ENCODE measurements around the gene TYRO3. TPM values are rescaled to one million over a fixed set of nuclear protein-coding genes. Genes with fewer than 3 reads are reported as not detected.

The TYRO3 gene
- total RNA-seq, 4 donors from 2014 or later, result 2.8 to 16.2 (median 6.8) TPM

- DNase-seq, result no peak
- H3K27ac ChIP-seq, result no peak overlapping the region
- no peak overlapping the region for H3K4me3 ChIP-seq
- H3K4me1 ChIP-seq, result no peaks in the 10 kb centered on the region
- no peaks in the 10 kb centered on the region for H3K27me3 ChIP-seq
- TF ChIP-seq POLR2A (IDR thresholded peaks at IDR 0.05), result no peak
- TF ChIP-seq, protein P1, sequence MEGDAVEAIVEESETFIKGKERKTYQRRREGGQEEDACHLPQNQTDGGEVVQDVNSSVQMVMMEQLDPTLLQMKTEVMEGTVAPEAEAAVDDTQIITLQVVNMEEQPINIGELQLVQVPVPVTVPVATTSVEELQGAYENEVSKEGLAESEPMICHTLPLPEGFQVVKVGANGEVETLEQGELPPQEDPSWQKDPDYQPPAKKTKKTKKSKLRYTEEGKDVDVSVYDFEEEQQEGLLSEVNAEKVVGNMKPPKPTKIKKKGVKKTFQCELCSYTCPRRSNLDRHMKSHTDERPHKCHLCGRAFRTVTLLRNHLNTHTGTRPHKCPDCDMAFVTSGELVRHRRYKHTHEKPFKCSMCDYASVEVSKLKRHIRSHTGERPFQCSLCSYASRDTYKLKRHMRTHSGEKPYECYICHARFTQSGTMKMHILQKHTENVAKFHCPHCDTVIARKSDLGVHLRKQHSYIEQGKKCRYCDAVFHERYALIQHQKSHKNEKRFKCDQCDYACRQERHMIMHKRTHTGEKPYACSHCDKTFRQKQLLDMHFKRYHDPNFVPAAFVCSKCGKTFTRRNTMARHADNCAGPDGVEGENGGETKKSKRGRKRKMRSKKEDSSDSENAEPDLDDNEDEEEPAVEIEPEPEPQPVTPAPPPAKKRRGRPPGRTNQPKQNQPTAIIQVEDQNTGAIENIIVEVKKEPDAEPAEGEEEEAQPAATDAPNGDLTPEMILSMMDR (IDR thresholded peaks at IDR 0.05), result no peak
- no peaks in the 10 kb centered on the region for H3K36me3 ChIP-seq
- no peaks in the 10 kb centered on the region for H3K9me3 ChIP-seq
Observed at GRCh38 chr15:41577863-41578735, 19.1 kb downstream of the TYRO3 start.

DNA sequence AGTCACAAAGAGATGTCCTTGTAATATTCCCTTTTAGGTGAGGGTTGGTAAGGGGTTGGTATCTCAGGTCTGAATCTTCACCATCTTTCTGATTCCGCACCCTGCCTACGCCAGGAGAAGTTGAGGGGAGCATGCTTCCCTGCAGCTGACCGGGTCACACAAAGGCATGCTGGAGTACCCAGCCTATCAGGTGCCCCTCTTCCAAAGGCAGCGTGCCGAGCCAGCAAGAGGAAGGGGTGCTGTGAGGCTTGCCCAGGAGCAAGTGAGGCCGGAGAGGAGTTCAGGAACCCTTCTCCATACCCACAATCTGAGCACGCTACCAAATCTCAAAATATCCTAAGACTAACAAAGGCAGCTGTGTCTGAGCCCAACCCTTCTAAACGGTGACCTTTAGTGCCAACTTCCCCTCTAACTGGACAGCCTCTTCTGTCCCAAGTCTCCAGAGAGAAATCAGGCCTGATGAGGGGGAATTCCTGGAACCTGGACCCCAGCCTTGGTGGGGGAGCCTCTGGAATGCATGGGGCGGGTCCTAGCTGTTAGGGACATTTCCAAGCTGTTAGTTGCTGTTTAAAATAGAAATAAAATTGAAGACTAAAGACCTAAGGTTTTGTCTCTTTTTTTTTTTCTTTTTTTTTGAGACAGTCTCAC, 19.8 kb downstream of the TYRO3 start:
- Histone ChIP-seq H3K27ac (no peak overlapping the region), H3K4me1 (no peaks in the 10 kb centered on the region), H3K4me3 (no peak overlapping the region), H3K9me3 (no peaks in the 10 kb centered on the region), H3K27me3 (no peaks in the 10 kb centered on the region), H3K36me3 (no peaks in the 10 kb centered on the region)
- TF ChIP-seq, protein P1 (IDR thresholded peaks at IDR 0.05), result no peak
- TF ChIP-seq POLR2A (IDR thresholded peaks at IDR 0.05), result no peak
- no peak for DNase-seq

DNA sequence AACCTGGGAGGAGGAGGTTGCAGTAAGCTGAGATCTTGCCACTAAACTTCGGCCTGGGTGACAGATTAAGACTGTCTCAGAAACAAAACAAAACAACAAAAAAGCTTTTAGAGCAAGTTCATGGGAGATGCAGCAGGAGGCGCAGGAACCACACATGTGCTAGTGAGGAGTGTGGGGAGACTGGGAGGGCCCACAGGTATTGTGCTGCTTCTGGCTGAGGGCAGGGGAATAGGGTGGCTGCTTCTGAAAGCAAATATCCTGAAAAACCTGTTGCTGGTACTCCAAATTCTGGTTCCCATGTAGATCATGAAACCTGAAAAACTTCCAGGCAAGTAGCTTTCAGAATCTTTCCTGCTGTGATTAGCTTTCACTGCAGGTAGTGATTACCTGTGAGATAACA, 22.1 kb downstream of the TYRO3 start:
- no peak for DNase-seq
- no peak overlapping the region for H3K4me3 ChIP-seq
- no peak overlapping the region for H3K27ac ChIP-seq
- no peaks in the 10 kb centered on the region for H3K36me3 ChIP-seq
- no peak for TF ChIP-seq POLR2A (IDR thresholded peaks at IDR 0.05)
- TF ChIP-seq, protein P1 (IDR thresholded peaks at IDR 0.05), result peak in 1 of 6 experiments; percentile 19
- no peaks in the 10 kb centered on the region for H3K27me3 ChIP-seq
- H3K4me1 ChIP-seq, result peaks cover 0 to 6% (median 0%) of the 10 kb centered on the region in 4 donors
- H3K9me3 ChIP-seq, result no peaks in the 10 kb centered on the region

GRCh38 chr15:41583795-41584194, 24.8 kb downstream of the TYRO3 start:
- no peak overlapping the region for H3K27ac ChIP-seq
- TF ChIP-seq POLR2A (IDR thresholded peaks at IDR 0.05), result no peak
- TF ChIP-seq, protein P1 (IDR thresholded peaks at IDR 0.05), result no peak
- H3K36me3 ChIP-seq, result no peaks in the 10 kb centered on the region
- H3K4me3 ChIP-seq, result no peak overlapping the region
- H3K27me3 ChIP-seq, result no peaks in the 10 kb centered on the region
- DNase-seq, result no peak
- peaks cover 0 to 6% (median 0%) of the 10 kb centered on the region in 4 donors for H3K4me1 ChIP-seq
- no peaks in the 10 kb centered on the region for H3K9me3 ChIP-seq

DNA sequence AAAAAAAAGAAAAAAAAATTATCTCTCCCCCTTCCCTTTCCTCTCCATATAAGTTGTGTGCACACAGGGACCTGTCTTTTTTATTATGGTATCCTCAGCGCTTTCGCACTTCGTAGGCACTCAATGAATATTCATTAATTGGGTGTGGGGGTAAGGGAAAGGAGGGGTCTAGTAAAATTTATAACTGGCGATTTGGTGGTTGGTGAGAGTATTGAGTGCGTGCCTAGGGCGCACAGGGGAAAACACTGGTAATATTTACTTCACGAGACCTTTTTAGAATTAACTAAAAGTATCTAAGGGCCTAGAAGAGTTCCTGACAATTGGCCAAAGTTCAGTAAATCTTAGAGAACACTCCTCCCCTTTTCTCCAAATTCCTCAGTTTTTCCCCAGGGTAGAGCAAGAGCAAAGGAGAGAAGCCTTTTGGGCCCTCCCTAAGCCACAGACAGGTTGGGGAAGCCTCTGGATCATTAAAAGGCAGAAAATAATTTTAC, 25.7 kb downstream of the TYRO3 start:
- H3K9me3 ChIP-seq, result no peaks in the 10 kb centered on the region
- TF ChIP-seq POLR2A (IDR thresholded peaks at IDR 0.05), result no peak
- TF ChIP-seq, protein P1 (IDR thresholded peaks at IDR 0.05), result no peak
- DNase-seq, result no peak
- H3K4me3 ChIP-seq, result peak overlapping the region in 3 of 4 donors; percentile 46 to 55 (median 53)
- H3K4me1 ChIP-seq, result peaks cover 0 to 6% (median 0%) of the 10 kb centered on the region in 4 donors
- H3K27ac ChIP-seq, result peak overlapping the region in 1 of 4 donors; percentile 46
- H3K36me3 ChIP-seq, result no peaks in the 10 kb centered on the region
- H3K27me3 ChIP-seq, result no peaks in the 10 kb centered on the region
